ENCODE measurements around the gene SLC6A7.

The SLC6A7 gene

GRCh38 chr5:150144246-150144801 is 45.5 kb upstream of the SLC6A7 start:
- TF ChIP-seq, protein P1, sequence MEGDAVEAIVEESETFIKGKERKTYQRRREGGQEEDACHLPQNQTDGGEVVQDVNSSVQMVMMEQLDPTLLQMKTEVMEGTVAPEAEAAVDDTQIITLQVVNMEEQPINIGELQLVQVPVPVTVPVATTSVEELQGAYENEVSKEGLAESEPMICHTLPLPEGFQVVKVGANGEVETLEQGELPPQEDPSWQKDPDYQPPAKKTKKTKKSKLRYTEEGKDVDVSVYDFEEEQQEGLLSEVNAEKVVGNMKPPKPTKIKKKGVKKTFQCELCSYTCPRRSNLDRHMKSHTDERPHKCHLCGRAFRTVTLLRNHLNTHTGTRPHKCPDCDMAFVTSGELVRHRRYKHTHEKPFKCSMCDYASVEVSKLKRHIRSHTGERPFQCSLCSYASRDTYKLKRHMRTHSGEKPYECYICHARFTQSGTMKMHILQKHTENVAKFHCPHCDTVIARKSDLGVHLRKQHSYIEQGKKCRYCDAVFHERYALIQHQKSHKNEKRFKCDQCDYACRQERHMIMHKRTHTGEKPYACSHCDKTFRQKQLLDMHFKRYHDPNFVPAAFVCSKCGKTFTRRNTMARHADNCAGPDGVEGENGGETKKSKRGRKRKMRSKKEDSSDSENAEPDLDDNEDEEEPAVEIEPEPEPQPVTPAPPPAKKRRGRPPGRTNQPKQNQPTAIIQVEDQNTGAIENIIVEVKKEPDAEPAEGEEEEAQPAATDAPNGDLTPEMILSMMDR (IDR thresholded peaks at IDR 0.05), result no peak
- TF ChIP-seq ZFX (IDR thresholded peaks at IDR 0.05; ENCODE audit: borderline replicate concordance), result no peak
- no peak overlapping the region for H3K27ac ChIP-seq

DNA sequence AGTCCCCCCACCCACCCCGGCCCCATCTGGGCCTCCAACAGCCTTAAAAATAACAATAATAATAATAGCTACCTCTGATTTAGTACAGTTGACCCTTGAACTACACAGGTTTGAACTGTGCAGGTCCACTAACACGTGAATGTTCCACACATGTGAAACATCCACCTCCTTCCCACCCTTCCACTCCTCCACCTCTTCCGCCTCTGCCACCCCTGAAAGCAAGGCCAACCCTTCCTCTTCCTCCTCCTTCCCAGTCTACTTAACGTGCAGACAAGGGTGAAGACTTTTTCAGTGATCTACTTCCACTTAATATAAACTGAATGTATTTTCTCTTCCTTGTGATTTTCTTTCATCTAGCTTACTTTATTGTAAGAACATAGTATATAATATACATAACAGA is 45.0 kb upstream of the SLC6A7 start:
- no peak for TF ChIP-seq ZFX (IDR thresholded peaks at IDR 0.05; ENCODE audit: borderline replicate concordance)
- TF ChIP-seq, protein P1 (IDR thresholded peaks at IDR 0.05), result no peak
- no peak overlapping the region for H3K27ac ChIP-seq

GRCh38 chr5:150146235-150146634 is 43.6 kb upstream of the SLC6A7 start:
- no peak for TF ChIP-seq ZFX (IDR thresholded peaks at IDR 0.05; ENCODE audit: borderline replicate concordance)
- TF ChIP-seq, protein P1 (IDR thresholded peaks at IDR 0.05), result no peak
- no peak overlapping the region for H3K27ac ChIP-seq

- TF ChIP-seq ZFX (IDR thresholded peaks at IDR 0.05; ENCODE audit: borderline replicate concordance), result no peak
- TF ChIP-seq, protein P1 (IDR thresholded peaks at IDR 0.05), result no peak
- no peak overlapping the region for H3K27ac ChIP-seq
Measured at GRCh38 chr5:150146862-150147601, 42.8 kb upstream of the SLC6A7 start.

DNA sequence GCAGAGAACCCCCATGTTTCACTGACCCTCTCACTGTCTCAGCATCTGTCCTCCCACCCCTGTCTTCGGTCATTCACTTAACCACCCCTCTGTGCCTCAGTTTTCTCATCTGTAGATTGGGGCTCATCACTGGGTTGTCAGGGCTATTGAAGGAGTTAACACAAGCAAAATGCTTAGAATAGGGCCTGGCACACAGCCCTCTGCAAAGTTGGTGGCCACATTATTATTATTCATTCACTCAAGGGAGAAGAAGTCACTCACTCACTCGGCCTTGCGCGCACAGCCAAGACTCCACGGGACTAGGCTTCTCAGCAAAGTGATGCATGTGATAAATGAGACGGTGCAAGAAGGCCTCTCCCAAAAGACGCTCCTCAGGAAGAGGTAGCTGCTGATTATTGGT is 42.2 kb upstream of the SLC6A7 start:
- no peak for TF ChIP-seq ZFX (IDR thresholded peaks at IDR 0.05; ENCODE audit: borderline replicate concordance)
- TF ChIP-seq, protein P1 (IDR thresholded peaks at IDR 0.05), result no peak
- no peak overlapping the region for H3K27ac ChIP-seq

GRCh38 chr5:150148117-150148927 is 41.5 kb upstream of the SLC6A7 start:
- no peak for TF ChIP-seq ZFX (IDR thresholded peaks at IDR 0.05; ENCODE audit: borderline replicate concordance)
- TF ChIP-seq, protein P1 (IDR thresholded peaks at IDR 0.05), result no peak
- H3K27ac ChIP-seq, result no peak overlapping the region

All from 22Rv1 (cell line).